Measurements from ENCODE around the gene CDH23. TPM values are rescaled to one million over a fixed set of nuclear protein-coding genes. Genes with fewer than 3 reads are reported as not detected.
A peak's percentile ranks its signal among the peaks of the same experiment; 100 is the strongest.

CDH23 gene
- total and polyA plus RNA-seq, 8 donors: 1.8 to 22.8 (median 3.0) TPM

- intact Hi-C loops (cut with DNase I): no loop called here
- Histone ChIP-seq H3K27me3 (no peaks in the 10 kb centered on the region), H3K36me3 (no peaks in the 10 kb centered on the region), H3K9me3 (no peaks in the 10 kb centered on the region), H3K4me1 (peaks cover 0 to 11% of the 10 kb centered on the region in 2 donors), H3K4me3 (no peak overlapping the region), H3K27ac (peak overlapping the region in 1 of 2 donors; percentile 33)
- ATAC-seq (peak; percentile 55), DNase-seq (peak in 2 of 4 donors; percentile 30 to 33)
- TF ChIP-seq, protein P1, sequence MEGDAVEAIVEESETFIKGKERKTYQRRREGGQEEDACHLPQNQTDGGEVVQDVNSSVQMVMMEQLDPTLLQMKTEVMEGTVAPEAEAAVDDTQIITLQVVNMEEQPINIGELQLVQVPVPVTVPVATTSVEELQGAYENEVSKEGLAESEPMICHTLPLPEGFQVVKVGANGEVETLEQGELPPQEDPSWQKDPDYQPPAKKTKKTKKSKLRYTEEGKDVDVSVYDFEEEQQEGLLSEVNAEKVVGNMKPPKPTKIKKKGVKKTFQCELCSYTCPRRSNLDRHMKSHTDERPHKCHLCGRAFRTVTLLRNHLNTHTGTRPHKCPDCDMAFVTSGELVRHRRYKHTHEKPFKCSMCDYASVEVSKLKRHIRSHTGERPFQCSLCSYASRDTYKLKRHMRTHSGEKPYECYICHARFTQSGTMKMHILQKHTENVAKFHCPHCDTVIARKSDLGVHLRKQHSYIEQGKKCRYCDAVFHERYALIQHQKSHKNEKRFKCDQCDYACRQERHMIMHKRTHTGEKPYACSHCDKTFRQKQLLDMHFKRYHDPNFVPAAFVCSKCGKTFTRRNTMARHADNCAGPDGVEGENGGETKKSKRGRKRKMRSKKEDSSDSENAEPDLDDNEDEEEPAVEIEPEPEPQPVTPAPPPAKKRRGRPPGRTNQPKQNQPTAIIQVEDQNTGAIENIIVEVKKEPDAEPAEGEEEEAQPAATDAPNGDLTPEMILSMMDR (IDR thresholded peaks at IDR 0.05): no peak
Observed at GRCh38 chr10:71621231-71622153, 224.8 kb downstream of the CDH23 start.

DNA sequence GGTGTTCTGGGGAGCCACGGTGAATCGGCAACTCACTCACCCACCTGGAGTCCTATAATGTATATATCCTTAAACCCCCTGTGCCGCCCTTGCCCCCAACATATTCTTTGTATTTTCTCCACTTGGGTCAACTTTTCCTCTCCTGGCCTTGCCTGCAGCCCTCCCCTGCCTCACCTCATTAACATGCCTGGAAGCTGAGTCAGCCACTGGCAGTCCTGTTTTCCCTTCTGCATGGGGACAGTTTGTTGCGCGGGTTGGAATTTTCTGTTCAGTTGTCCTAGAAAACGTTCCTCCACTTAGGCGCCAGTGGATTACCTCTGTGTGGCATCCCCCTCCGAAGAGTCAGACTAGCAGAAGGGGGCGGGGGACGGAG lies 225.4 kb downstream of the CDH23 start:
- H3K9me3 ChIP-seq: no peaks in the 10 kb centered on the region
- no peak overlapping the region for H3K4me3 ChIP-seq
- DNase-seq (peak in 2 of 4 donors; percentile 21 to 53), ATAC-seq (peak; percentile 63)
- peak overlapping the region in 1 of 2 donors; percentile 33 for H3K27ac ChIP-seq
- TF ChIP-seq, protein P1 (IDR thresholded peaks at IDR 0.05): no peak
- peaks cover 0 to 11% of the 10 kb centered on the region in 2 donors for H3K4me1 ChIP-seq
- intact Hi-C loops (cut with DNase I): no loop called here
- no peaks in the 10 kb centered on the region for H3K36me3 ChIP-seq
- H3K27me3 ChIP-seq: no peaks in the 10 kb centered on the region

- intact Hi-C loops (cut with DNase I): no loop called here
- TF ChIP-seq, protein P1 (IDR thresholded peaks at IDR 0.05): no peak
- Histone ChIP-seq H3K27me3 (no peaks in the 10 kb centered on the region), H3K4me1 (peaks cover 0 to 11% of the 10 kb centered on the region in 2 donors), H3K4me3 (no peak overlapping the region), H3K36me3 (no peaks in the 10 kb centered on the region), H3K9me3 (no peaks in the 10 kb centered on the region), H3K27ac (peak overlapping the region in 1 of 2 donors; percentile 33)
- ATAC-seq (no peak), DNase-seq (peak in 1 of 4 donors; percentile 13)
Observed at GRCh38 chr10:71622616-71623015, 225.9 kb downstream of the CDH23 start.

DNA sequence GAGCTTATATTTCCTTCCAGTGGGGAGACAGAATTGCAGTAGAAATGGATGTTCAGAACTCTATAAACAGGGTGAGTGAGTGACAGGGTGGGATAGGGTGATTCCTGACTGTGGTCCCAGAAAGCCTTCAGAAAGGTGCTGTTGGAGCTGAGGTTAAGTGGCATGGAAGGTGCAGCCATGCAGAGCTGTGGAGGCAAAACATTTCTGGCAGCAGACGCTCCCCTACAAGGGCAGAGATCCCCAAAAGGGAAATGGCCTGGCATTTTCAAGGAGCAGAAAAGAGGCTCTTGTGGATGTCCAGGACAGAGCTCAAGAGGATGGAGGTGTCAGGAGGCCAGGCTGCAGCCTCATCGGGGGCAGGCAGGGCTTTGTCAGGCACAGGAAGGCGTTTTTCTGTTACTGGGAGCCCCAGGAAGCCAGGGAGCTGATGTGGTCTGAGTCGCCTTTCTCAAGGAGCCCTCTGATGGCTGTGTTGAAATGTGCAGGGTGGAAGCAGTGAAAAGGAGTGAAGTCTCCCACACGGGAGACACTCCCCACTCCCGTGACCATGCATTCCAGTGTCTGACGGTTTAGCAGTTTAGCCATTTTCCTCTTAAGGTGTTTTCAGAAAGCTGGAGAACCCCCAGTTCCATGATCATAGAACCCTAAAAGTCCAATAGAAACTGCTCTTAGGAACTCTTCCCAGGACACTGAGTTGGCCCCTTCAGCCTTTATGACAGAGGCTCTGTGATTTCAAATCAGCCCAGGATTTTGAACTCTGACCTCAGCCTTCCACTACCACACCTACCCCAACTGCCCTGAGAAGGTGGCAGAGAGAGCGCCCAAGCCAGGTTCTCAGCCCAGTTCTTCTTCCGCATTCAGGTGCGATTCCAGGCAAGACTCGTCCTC lies 226.6 kb downstream of the CDH23 start:
- Histone ChIP-seq H3K9me3 (no peaks in the 10 kb centered on the region), H3K4me1 (peaks cover 4 to 11% of the 10 kb centered on the region in 2 donors), H3K27me3 (no peaks in the 10 kb centered on the region), H3K4me3 (no peak overlapping the region), H3K36me3 (no peaks in the 10 kb centered on the region), H3K27ac (no peak overlapping the region)
- intact Hi-C loops (cut with DNase I): no loop called here
- TF ChIP-seq, protein P1 (IDR thresholded peaks at IDR 0.05): peak in 1 of 2 donors; percentile 16
- peak in 1 of 4 donors; percentile 37 for DNase-seq
- ATAC-seq: peak; percentile 43

- ATAC-seq (no peak), DNase-seq (peak in 1 of 4 donors; percentile 54)
- H3K9me3 ChIP-seq: no peaks in the 10 kb centered on the region
- H3K4me3 ChIP-seq: no peak overlapping the region
- no peaks in the 10 kb centered on the region for H3K36me3 ChIP-seq
- peaks cover 4 to 11% of the 10 kb centered on the region in 2 donors for H3K4me1 ChIP-seq
- intact Hi-C loops (cut with DNase I): no loop called here
- no peaks in the 10 kb centered on the region for H3K27me3 ChIP-seq
- TF ChIP-seq, protein P1 (IDR thresholded peaks at IDR 0.05): no peak
- no peak overlapping the region for H3K27ac ChIP-seq
Observed at GRCh38 chr10:71623986-71624291, 227.2 kb downstream of the CDH23 start.
